Spleen (tissue), 11 donors: Measurements from ENCODE around the gene SERHL2. TPM values are rescaled to one million over a fixed set of nuclear protein-coding genes. Genes with fewer than 3 reads are reported as not detected.
"Not testable (repeated sequence)": the region's sequence is repeated elsewhere in the genome, so short reads cannot be mapped to it uniquely, and the experiment has no call there.

Source experiments
- DNase-seq: peaks from one replicate; pipeline ENCODE4 v3.0.0-alpha.2; 2020
- H3K27ac ChIP-seq, 8 donors: fragments of 200-600 bp; sonication (generic) in 7 of 8; 1 replicate in 4 of 8; 2 replicates in 4 of 8; pipeline versions ENCODE4 v1.5.0 to v1.8.0; 2016 to 2021; ENCODE audit warnings: inconsistent platforms in 4 of 8, mild to moderate bottlenecking in 4 of 8, moderate library complexity in 1 of 8
- H3K27me3 ChIP-seq, 7 donors: fragments of 200-600 bp; sonication (generic) in 6 of 7; replicated peaks in 1 of 7; 1 replicate in 4 of 7; 2 replicates in 3 of 7; pipeline versions ENCODE4 v1.5.0 to v1.8.0; 2016 to 2021; ENCODE audit warnings: inconsistent platforms in 3 of 7, mild to moderate bottlenecking in 1 of 7
- H3K36me3 ChIP-seq, 6 donors: fragments of 200-600 bp; sonication (generic) in 5 of 6; 1 replicate in 4 of 6; 2 replicates in 2 of 6; pipeline versions ENCODE4 v1.5.0 to v1.8.0; 2016 to 2021; ENCODE audit warnings: inconsistent platforms in 2 of 6
- H3K4me1 ChIP-seq, 6 donors: fragments of 200-600 bp; sonication (generic) in 5 of 6; 1 replicate in 3 of 6; 2 replicates in 3 of 6; pipeline versions ENCODE4 v1.5.0 to v1.8.0; 2016 to 2021; ENCODE audit warnings: inconsistent platforms in 3 of 6
- H3K4me3 ChIP-seq, 8 donors: fragments of 200-600 bp; sonication (generic) in 7 of 8; 1 replicate in 4 of 8; 2 replicates in 4 of 8; pipeline versions ENCODE4 v1.5.0 to v1.8.0; 2016 to 2021; ENCODE audit warnings: inconsistent platforms in 4 of 8, mild to moderate bottlenecking in 4 of 8, moderate library complexity in 2 of 8
- H3K9me3 ChIP-seq, 8 donors: fragments of 200-600 bp; sonication (generic) in 7 of 8; 1 replicate in 4 of 8; 2 replicates in 4 of 8; pipeline versions ENCODE4 v1.5.0 to v1.8.0; 2016 to 2021; ENCODE audit warnings: inconsistent platforms in 4 of 8
- POLR2A ChIP-seq, 3 donors: fragments of 450-650 bp; IDR thresholded peaks; one replicate each; pipeline ENCODE4 v1.5.1; 2017; ENCODE audit warnings: antibody characterized with exemption in 3 of 3, mild to moderate bottlenecking in 1 of 3
- POLR2AphosphoS5 ChIP-seq, 3 donors: sonication (generic); formaldehyde crosslinking; IDR thresholded peaks; one replicate each; pipeline ENCODE4 v1.5.1; 2017; ENCODE audit warnings: antibody characterized with exemption in 3 of 3
- WGBS, 5 donors: extraction: QIAGEN DNeasy Blood & Tissue Kit in 3 of 5; methylation state at CpG; one replicate each; pipeline versions ENCODE4 v1.1.5 to v1.1.7; 2013 to 2018; 5-methylcytosine and 5-hydroxymethylcytosine counted together
- intact Hi-C: fragments of 100-400 bp; cut with DNase I; formaldehyde crosslinking; loops from one replicate; pipeline ENCODE4 v1.15.0; 2023; ENCODE audit warnings: low total_unique reads
- polyA plus RNA-seq, 3 donors: library from polyadenylated mRNA; stranded (reverse); fragments of 200-250 nt; gene quantifications; one replicate each; pipeline ENCODE4 v1.2.1, GENCODE V29; 2013
- total RNA-seq, 7 donors: library from RNA; depleted of rRNA in 3 of 7; stranded (reverse); fragments of >200 nt in 3 of 7; fragmentation: NEBNext Ultra II Directional in 4 of 7; extraction: Animal tissue kit (Norgen Biotek cat#: 25700) in 4 of 7; gene quantifications; one replicate each; pipeline versions ENCODE4 v1.1.0 to v1.2.1, GENCODE V29; 2016 to 2021
- TF ChIP-seq, protein P1 (sequence below), 11 experiments: fragments of 200-600 bp in 7 of 11; fragments of 450-650 bp in 4 of 11; sonication (generic) in 4 of 11; IDR thresholded peaks in 8 of 11; conservative IDR thresholded peaks in 3 of 11; 1 replicate in 7 of 11; 2 replicates in 4 of 11; pipeline versions ENCODE4 v1.4.0 to v1.8.0; 2016 to 2021; ENCODE audit warnings: antibody characterized with exemption in 11 of 11, inconsistent platforms in 4 of 11, mild to moderate bottlenecking in 1 of 11
- donor health status: healthy with polysubstance abuse.
- donor health status: DM: no; HTN: no; CAD: no; lungs with moderate emphysema.
- donor health status: DM: no; HTN: no; CAD: no.
- donor health status: Bipolar disorder and iron deficiency.
- donor health status: healthy.
- donor health status: DM: no; HTN: no; CAD: no.
- donor health status: DM: yes; HTN: yes; CAD: no.

The SERHL2 gene
- total and polyA plus RNA-seq, 10 donors: 1.7 to 4.1 (median 2.8) TPM

GRCh38 chr22:42613872-42614301 lies 60.1 kb downstream of the SERHL2 start:
- Histone ChIP-seq H3K36me3 (peaks cover 0 to 44% (median 8%) of the 10 kb centered on the region in 6 donors), H3K4me1 (peaks cover 38 to 81% (median 70%) of the 10 kb centered on the region in 6 donors), H3K9me3 (no peaks in the 10 kb centered on the region), H3K27ac (peak overlapping the region; percentile 90 to 99 (median 98)), H3K4me3 (peak overlapping the region; percentile 51 to 91 (median 71)), H3K27me3 (no peaks in the 10 kb centered on the region)
- no peak for DNase-seq
- TF ChIP-seq POLR2A (IDR thresholded peaks at IDR 0.05) (no peak), POLR2AphosphoS5 (IDR thresholded peaks at IDR 0.05) (no peak)
- TF ChIP-seq, protein P1, sequence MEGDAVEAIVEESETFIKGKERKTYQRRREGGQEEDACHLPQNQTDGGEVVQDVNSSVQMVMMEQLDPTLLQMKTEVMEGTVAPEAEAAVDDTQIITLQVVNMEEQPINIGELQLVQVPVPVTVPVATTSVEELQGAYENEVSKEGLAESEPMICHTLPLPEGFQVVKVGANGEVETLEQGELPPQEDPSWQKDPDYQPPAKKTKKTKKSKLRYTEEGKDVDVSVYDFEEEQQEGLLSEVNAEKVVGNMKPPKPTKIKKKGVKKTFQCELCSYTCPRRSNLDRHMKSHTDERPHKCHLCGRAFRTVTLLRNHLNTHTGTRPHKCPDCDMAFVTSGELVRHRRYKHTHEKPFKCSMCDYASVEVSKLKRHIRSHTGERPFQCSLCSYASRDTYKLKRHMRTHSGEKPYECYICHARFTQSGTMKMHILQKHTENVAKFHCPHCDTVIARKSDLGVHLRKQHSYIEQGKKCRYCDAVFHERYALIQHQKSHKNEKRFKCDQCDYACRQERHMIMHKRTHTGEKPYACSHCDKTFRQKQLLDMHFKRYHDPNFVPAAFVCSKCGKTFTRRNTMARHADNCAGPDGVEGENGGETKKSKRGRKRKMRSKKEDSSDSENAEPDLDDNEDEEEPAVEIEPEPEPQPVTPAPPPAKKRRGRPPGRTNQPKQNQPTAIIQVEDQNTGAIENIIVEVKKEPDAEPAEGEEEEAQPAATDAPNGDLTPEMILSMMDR (IDR thresholded peaks at IDR 0.05 in 8 of 11, conservative IDR thresholded peaks at IDR 0.05 in 3 of 11): no peak
- 0 to 3% (median 0%) methylated on average over 10 of the region's 10 CpGs for WGBS, 5 donors
- intact Hi-C loops: no loop called here

DNA sequence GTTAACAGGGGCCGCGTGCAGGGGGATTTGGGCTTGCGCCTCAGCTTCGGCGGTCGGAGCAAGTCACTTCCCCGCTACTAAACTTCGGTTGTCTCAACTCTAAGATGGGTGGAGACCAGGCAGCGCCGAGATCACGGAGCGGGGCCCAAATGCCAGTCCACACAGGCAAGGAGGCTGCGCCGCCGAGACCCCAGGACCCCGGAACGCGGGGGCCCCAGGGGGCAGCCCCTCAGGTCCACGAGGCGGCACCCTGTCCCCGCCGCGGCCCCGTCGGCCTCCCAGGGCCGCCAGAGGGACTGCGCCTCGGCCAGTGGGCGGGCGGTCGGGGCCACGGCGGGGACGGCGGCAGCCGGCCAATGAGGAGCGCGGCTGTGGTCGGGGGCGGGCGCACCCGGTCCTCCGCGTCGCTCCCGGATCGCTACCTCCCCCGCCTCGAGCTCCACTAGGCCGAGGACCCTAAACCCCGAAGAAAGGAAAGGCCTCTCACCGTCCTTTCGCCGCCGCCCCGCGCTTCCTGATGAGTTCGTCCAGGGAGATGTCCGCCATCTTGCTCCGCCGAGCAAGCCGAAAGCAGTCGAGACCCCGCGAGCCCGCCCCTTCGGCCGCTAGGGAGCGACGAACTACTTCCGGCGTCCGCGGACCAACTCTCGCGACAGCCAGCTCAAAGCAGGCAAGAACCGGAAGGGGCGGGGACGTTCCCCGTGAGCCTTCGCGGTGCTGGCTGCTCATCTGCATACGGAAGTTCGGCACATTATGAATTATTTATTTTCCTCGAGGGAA lies 60.7 kb downstream of the SERHL2 start, which contains the start of gene POLDIP3:
POLDIP3 (minus strand) TSS at position 572 of the 780 bp plus-strand sequence; CDS start at position 546, 26 bp downstream.
- intact Hi-C loops: no loop called here
- Histone ChIP-seq H3K27ac (peak within 1 kb of the TSS; percentile 90 to 99 (median 98)), H3K4me3 (peak within 1 kb of the TSS; percentile 51 to 91 (median 71)), H3K27me3 (no peaks in the 10 kb centered on the region), H3K4me1 (peaks cover 36 to 75% (median 64%) of the 10 kb centered on the region in 6 donors), H3K36me3 (peaks cover 0 to 44% (median 14%) of the 10 kb centered on the region in 6 donors), H3K9me3 (no peaks in the 10 kb centered on the region)
- WGBS, 5 donors: 1% methylated on average over 48 to 85 of the region's 85 CpGs
- peak; percentile 99 for DNase-seq
- TF ChIP-seq, protein P1 (IDR thresholded peaks at IDR 0.05 in 8 of 11, conservative IDR thresholded peaks at IDR 0.05 in 3 of 11): peak in 9 of 11 experiments; percentile 46 to 76 (median 67)
- TF ChIP-seq POLR2AphosphoS5 (IDR thresholded peaks at IDR 0.05) (peak in 2 of 3 donors; percentile 92 to 97), POLR2A (IDR thresholded peaks at IDR 0.05) (peak in 2 of 3 donors; percentile 2 to 6)

GRCh38 chr22:42615092-42615859 lies 61.5 kb downstream of the SERHL2 start:
- Histone ChIP-seq H3K4me3 (peak overlapping the region; percentile 1 to 91 (median 66)), H3K9me3 (no peaks in the 10 kb centered on the region), H3K27me3 (no peaks in the 10 kb centered on the region), H3K4me1 (peaks cover 34 to 67% (median 56%) of the 10 kb centered on the region in 6 donors), H3K36me3 (peaks cover 0 to 44% (median 21%) of the 10 kb centered on the region in 6 donors), H3K27ac (peak overlapping the region; percentile 90 to 99 (median 98))
- 0 to 1% (median 0%) methylated on average over 35 of the region's 35 CpGs for WGBS, 5 donors
- TF ChIP-seq POLR2A (IDR thresholded peaks at IDR 0.05) (peak; percentile 83 to 96 (median 92)), POLR2AphosphoS5 (IDR thresholded peaks at IDR 0.05) (peak in 2 of 3 donors; percentile 84 to 100)
- TF ChIP-seq, protein P1 (IDR thresholded peaks at IDR 0.05 in 8 of 11, conservative IDR thresholded peaks at IDR 0.05 in 3 of 11): no peak
- intact Hi-C loops: no loop called here
- peak; percentile 92 for DNase-seq

DNA sequence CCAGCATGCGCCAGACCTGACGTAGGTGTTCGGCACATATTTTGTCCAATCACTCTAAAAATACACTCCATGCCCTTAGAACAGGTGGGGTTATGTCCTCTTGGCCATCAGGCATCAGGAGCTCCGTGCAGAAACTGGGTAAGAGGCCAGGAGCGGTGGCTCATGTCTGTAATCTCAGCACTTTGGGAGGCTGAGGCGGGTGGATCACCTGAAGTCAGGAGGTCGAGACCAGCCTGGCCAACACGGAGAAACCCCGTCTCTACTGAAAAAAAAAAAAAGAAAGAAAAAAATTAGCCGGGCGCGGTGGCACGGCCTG lies 62.1 kb downstream of the SERHL2 start:
- peaks cover 28 to 62% (median 51%) of the 10 kb centered on the region in 6 donors for H3K4me1 ChIP-seq
- WGBS, 5 donors: 8 to 24% (median 18%) methylated on average over 13 of the region's 13 CpGs
- H3K27me3 ChIP-seq, intact Hi-C loops, H3K9me3 ChIP-seq, DNase-seq: not testable (repeated sequence)
- peak overlapping the region in 5 of 8 donors; percentile 25 to 91 (median 74) for H3K4me3 ChIP-seq
- peaks cover 0 to 40% (median 25%) of the 10 kb centered on the region in 6 donors for H3K36me3 ChIP-seq
- peak overlapping the region; percentile 90 to 99 (median 98) for H3K27ac ChIP-seq
